H9 (cell line): ENCODE data around the gene OR10P1. TPM values are rescaled to one million over a fixed set of nuclear protein-coding genes. Genes with fewer than 3 reads are reported as not detected.

Experiments used
- DNase-seq: peaks from one replicate; pipeline ENCODE4 v3.0.0-alpha.2; 2017
- H2AFZ ChIP-seq: one replicate; pipeline ENCODE4 v1.6.1; 2013; ENCODE audit warnings: mild to moderate bottlenecking, low read length, control low read depth, moderate library complexity
- H2AK5ac ChIP-seq: 2 replicates; pipeline ENCODE4 v1.6.1; 2013; ENCODE audit warnings: low read length, control low read depth, mixed read lengths; ENCODE audit not compliant: insufficient read length
- H2BK120ac ChIP-seq: one replicate; pipeline ENCODE4 v1.6.1; 2013; ENCODE audit warnings: low read depth, mild to moderate bottlenecking, low read length, control low read depth, inconsistent platforms; ENCODE audit not compliant: poor library complexity, severe bottlenecking
- H2BK12ac ChIP-seq: 2 replicates; pipeline ENCODE4 v1.6.1; 2013; ENCODE audit warnings: low read length, control low read depth, mixed read lengths, low read depth; ENCODE audit not compliant: insufficient read length
- H2BK15ac ChIP-seq: 2 replicates; pipeline ENCODE4 v1.6.1; 2013; ENCODE audit warnings: low read depth, low read length, control low read depth
- H2BK20ac ChIP-seq: one replicate; pipeline ENCODE4 v1.6.1; 2013; ENCODE audit warnings: low read depth, mild to moderate bottlenecking, low read length, control low read depth, inconsistent platforms; ENCODE audit not compliant: poor library complexity, severe bottlenecking
- H2BK5ac ChIP-seq: 2 replicates; pipeline ENCODE4 v1.6.1; 2013; ENCODE audit warnings: low read length, control low read depth, mixed read lengths; ENCODE audit not compliant: insufficient read length
- H3K14ac ChIP-seq: 2 replicates; pipeline ENCODE4 v1.6.1; 2013; ENCODE audit warnings: low read length, control low read depth; ENCODE audit not compliant: insufficient read depth
- H3K18ac ChIP-seq: 2 replicates; pipeline ENCODE4 v1.6.1; 2013; ENCODE audit warnings: low read depth, mild to moderate bottlenecking, mixed read lengths, low read length, control low read depth; ENCODE audit not compliant: insufficient read length
- H3K23ac ChIP-seq: 2 replicates; pipeline ENCODE4 v1.6.1; 2013; ENCODE audit warnings: low read length, control low read depth, mixed read lengths, low read depth; ENCODE audit not compliant: insufficient read length
- H3K23me2 ChIP-seq: 2 replicates; pipeline ENCODE4 v1.6.1; 2013; ENCODE audit warnings: low read depth, mild to moderate bottlenecking, mixed read lengths, low read length, control low read depth; ENCODE audit not compliant: insufficient read length, poor library complexity, severe bottlenecking
- H3K27ac ChIP-seq: 2 replicates; pipeline ENCODE4 v1.5.1; 2013; ENCODE audit warnings: low read length, control low read depth, mixed read lengths, low read depth; ENCODE audit not compliant: insufficient read length
- H3K27me3 ChIP-seq: 2 replicates; pipeline ENCODE4 v1.6.1; 2013; ENCODE audit warnings: low read length, control low read depth, inconsistent platforms; ENCODE audit not compliant: insufficient read depth
- H3K4ac ChIP-seq: 2 replicates; pipeline ENCODE4 v1.6.1; 2013; ENCODE audit warnings: low read depth, mild to moderate bottlenecking, control low read depth, inconsistent platforms, low read length, moderate library complexity
- H3K4me1 ChIP-seq: 2 replicates; pipeline ENCODE4 v1.6.1; 2013; ENCODE audit warnings: low read length, control low read depth, inconsistent platforms; ENCODE audit not compliant: insufficient read depth
- H3K4me2 ChIP-seq: 2 replicates; pipeline ENCODE4 v1.6.1; 2013; ENCODE audit warnings: low read length, control low read depth, mixed read lengths; ENCODE audit not compliant: insufficient read length, insufficient read depth
- H3K56ac ChIP-seq: 2 replicates; pipeline ENCODE4 v1.6.1; 2013; ENCODE audit warnings: low read depth, mild to moderate bottlenecking, mixed read lengths, low read length, control low read depth; ENCODE audit not compliant: insufficient read length
- H3K79me1 ChIP-seq: 2 replicates; pipeline ENCODE4 v1.6.1; 2013; ENCODE audit warnings: low read depth, mild to moderate bottlenecking, moderate library complexity, low read length, control low read depth, inconsistent platforms; ENCODE audit not compliant: insufficient read depth, poor library complexity, severe bottlenecking
- H3K79me2 ChIP-seq: 2 replicates; pipeline ENCODE4 v1.6.1; 2013; ENCODE audit warnings: low read length, control low read depth, inconsistent platforms; ENCODE audit not compliant: insufficient read depth
- H3K9ac ChIP-seq: 2 replicates; pipeline ENCODE4 v1.6.1; 2013; ENCODE audit warnings: low read length, control low read depth, mixed read lengths; ENCODE audit not compliant: insufficient read length; ENCODE audit errors: extremely low read depth
- H3K9me3 ChIP-seq: one replicate; pipeline ENCODE4 v1.6.1; 2013; ENCODE audit warnings: low read depth, low read length, inconsistent platforms; ENCODE audit not compliant: control insufficient read depth
- H3T11ph ChIP-seq: one replicate; pipeline ENCODE4 v1.6.1; 2013; ENCODE audit warnings: mild to moderate bottlenecking, low read length, control low read depth, inconsistent platforms
- H4K20me1 ChIP-seq: one replicate; pipeline ENCODE4 v1.6.1; 2013; ENCODE audit not compliant: control insufficient read depth, insufficient read length, insufficient read depth
- H4K5ac ChIP-seq: 2 replicates; pipeline ENCODE4 v1.6.1; 2013; ENCODE audit warnings: low read depth, mild to moderate bottlenecking, mixed read lengths, low read length, control low read depth; ENCODE audit not compliant: insufficient read length
- H4K8ac ChIP-seq: replicated peaks from 2 replicates; pipeline ENCODE4 v1.6.1; 2013; ENCODE audit warnings: low read length, control low read depth, mixed read lengths, low read depth; ENCODE audit not compliant: insufficient read length
- H4K91ac ChIP-seq: 2 replicates; pipeline ENCODE4 v1.6.1; 2013; ENCODE audit warnings: low read depth, mild to moderate bottlenecking, moderate library complexity, mixed read lengths, low read length, control low read depth; ENCODE audit not compliant: insufficient read length
- H3K27ac Mint-ChIP-seq, 3 experiments: 2 replicates in 2 of 3; 3 replicates in 1 of 3; pipeline ENCODE4 v1.8.0; 2020 to 2021; ENCODE audit warnings: mixed read lengths in 3 of 3, mild to moderate bottlenecking in 1 of 3, moderate library complexity in 1 of 3
- H3K27me3 Mint-ChIP-seq: 2 replicates; pipeline ENCODE4 v1.8.0; 2021; ENCODE audit warnings: low read depth, mild to moderate bottlenecking, moderate library complexity, mixed read lengths
- H3K36me3 Mint-ChIP-seq, 3 experiments: 2 replicates in 2 of 3; 3 replicates in 1 of 3; pipeline ENCODE4 v1.8.0; 2020 to 2021; ENCODE audit warnings: low read depth in 3 of 3, mixed read lengths in 3 of 3; ENCODE audit not compliant: insufficient read depth in 1 of 3
- H3K4me1 Mint-ChIP-seq, 2 experiments: 2 replicates each; pipeline ENCODE4 v1.8.0; 2020; ENCODE audit warnings: mixed read lengths in 2 of 2
- H3K4me3 Mint-ChIP-seq, 2 experiments: 2 replicates in 1 of 2; 3 replicates in 1 of 2; pipeline ENCODE4 v1.8.0; 2020 to 2021; ENCODE audit warnings: mild to moderate bottlenecking in 2 of 2, mixed read lengths in 2 of 2, moderate library complexity in 1 of 2
- H3K9me3 Mint-ChIP-seq, 2 experiments: 2 replicates in 1 of 2; 3 replicates in 1 of 2; pipeline ENCODE4 v1.8.0; 2020; ENCODE audit warnings: mild to moderate bottlenecking in 2 of 2, mixed read lengths in 2 of 2, moderate library complexity in 1 of 2
- WGBS: extraction: QIAGEN DNeasy Blood & Tissue Kit; methylation state at CpG from one replicate; pipeline ENCODE4 v1.1.7; 2013; ENCODE audit warnings: missing lambda C conversion rate, low lambda C conversion rate, mixed read lengths; ENCODE audit not compliant: insufficient read length; ENCODE audit errors: extremely low coverage; 5-methylcytosine and 5-hydroxymethylcytosine counted together
- total RNA-seq: library from RNA; stranded (reverse); gene quantifications from 2 replicates; pipeline ENCODE4 v1.2.1, GENCODE V29; 2021
- TF ChIP-seq, protein P1 (sequence below): fragments of 200-600 bp; sonication (generic); conservative IDR thresholded peaks from 3 replicates; pipeline ENCODE4 v1.8.0; 2021; ENCODE audit warnings: antibody characterized with exemption, mild to moderate bottlenecking

Gene OR10P1
- total RNA-seq, 1 experiment from 2014 or later, result not detected

DNA sequence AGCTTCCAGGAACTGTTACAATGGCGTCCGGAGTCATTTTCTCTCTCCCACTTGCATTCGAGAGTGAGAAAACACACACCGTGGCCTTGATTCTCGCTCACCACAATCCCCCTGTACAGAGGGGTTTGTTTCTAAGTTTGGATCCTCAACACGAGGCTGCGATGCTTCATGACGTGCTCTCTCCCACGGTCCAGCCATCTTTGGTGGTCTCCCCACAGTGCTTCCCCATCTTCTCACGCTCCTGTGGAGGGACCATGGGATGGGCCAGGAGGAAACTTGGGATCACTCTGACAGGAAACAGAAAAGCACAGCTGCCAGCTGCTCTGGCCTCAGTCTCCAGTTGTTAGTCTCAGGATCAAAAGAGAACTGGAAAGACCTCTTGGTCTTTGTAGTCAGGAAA lies 28.1 kb downstream of the OR10P1 start:
- H3K56ac ChIP-seq, result no peak overlapping the region
- no peak overlapping the region for H3K23ac ChIP-seq
- no peaks in the 10 kb centered on the region for H3K9me3 ChIP-seq
- H3K4me1 ChIP-seq, result no peaks in the 10 kb centered on the region
- no peak overlapping the region for H2BK120ac ChIP-seq
- no peak overlapping the region for H2BK12ac ChIP-seq
- H4K91ac ChIP-seq, result no peak overlapping the region
- no peak overlapping the region for H2BK20ac ChIP-seq
- no peak overlapping the region for H3K4ac ChIP-seq
- H3K9ac ChIP-seq, result no peak overlapping the region
- no peak overlapping the region for H3K14ac ChIP-seq
- H3K27me3 Mint-ChIP-seq, result peaks cover 3% of the 10 kb centered on the region; the same call in 1 of the 2 replicates
- H3K79me2 ChIP-seq, result no peaks in the 10 kb centered on the region
- no peak overlapping the region for H2AK5ac ChIP-seq
- no peak overlapping the region for H3K4me3 Mint-ChIP-seq
- H3K27me3 ChIP-seq, result no peaks in the 10 kb centered on the region
- H2BK5ac ChIP-seq, result no peak overlapping the region
- no peak overlapping the region for H3T11ph ChIP-seq
- no peaks in the 10 kb centered on the region for H3K23me2 ChIP-seq
- TF ChIP-seq, protein P1, sequence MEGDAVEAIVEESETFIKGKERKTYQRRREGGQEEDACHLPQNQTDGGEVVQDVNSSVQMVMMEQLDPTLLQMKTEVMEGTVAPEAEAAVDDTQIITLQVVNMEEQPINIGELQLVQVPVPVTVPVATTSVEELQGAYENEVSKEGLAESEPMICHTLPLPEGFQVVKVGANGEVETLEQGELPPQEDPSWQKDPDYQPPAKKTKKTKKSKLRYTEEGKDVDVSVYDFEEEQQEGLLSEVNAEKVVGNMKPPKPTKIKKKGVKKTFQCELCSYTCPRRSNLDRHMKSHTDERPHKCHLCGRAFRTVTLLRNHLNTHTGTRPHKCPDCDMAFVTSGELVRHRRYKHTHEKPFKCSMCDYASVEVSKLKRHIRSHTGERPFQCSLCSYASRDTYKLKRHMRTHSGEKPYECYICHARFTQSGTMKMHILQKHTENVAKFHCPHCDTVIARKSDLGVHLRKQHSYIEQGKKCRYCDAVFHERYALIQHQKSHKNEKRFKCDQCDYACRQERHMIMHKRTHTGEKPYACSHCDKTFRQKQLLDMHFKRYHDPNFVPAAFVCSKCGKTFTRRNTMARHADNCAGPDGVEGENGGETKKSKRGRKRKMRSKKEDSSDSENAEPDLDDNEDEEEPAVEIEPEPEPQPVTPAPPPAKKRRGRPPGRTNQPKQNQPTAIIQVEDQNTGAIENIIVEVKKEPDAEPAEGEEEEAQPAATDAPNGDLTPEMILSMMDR, result no peak
- H3K9me3 Mint-ChIP-seq, result no peaks in the 10 kb centered on the region
- no peak overlapping the region for H3K18ac ChIP-seq
- no peaks in the 10 kb centered on the region; a peak in 1 of 7 replicates for H3K36me3 Mint-ChIP-seq
- no peak overlapping the region for H3K27ac ChIP-seq
- H3K4me2 ChIP-seq, result no peak overlapping the region
- WGBS, result no CpG with 5 or more reads among the region's 10 CpGs
- H4K20me1 ChIP-seq, result no peaks in the 10 kb centered on the region
- no peak overlapping the region for H2BK15ac ChIP-seq
- H4K5ac ChIP-seq, result no peak overlapping the region
- H3K4me1 Mint-ChIP-seq, result no peaks in the 10 kb centered on the region
- H4K8ac ChIP-seq, result no peak overlapping the region
- no peaks in the 10 kb centered on the region for H3K79me1 ChIP-seq
- no peak for DNase-seq
- no peak overlapping the region for H3K27ac Mint-ChIP-seq
- no peak overlapping the region for H2AFZ ChIP-seq
